GM23338 (cell line): ENCODE data around the gene FYTTD1. TPM values are rescaled to one million over a fixed set of nuclear protein-coding genes. Genes with fewer than 3 reads are reported as not detected.

Experiments
- ETS1 ChIP-seq: IDR thresholded peaks from 2 replicates; pipeline ENCODE4 v1.6.1; 2016; ENCODE audit warnings: antibody characterized with exemption
- EZH2 ChIP-seq: fragments of 200-600 bp; sonication (generic); IDR thresholded peaks from one replicate; pipeline ENCODE4 v1.8.0; 2017; ENCODE audit warnings: antibody characterized with exemption, mild to moderate bottlenecking, low read depth; ENCODE audit not compliant: unreplicated experiment
- EZH2phosphoT487 ChIP-seq: fragments of 200-600 bp; sonication (generic); IDR thresholded peaks from one replicate; pipeline ENCODE4 v1.8.1; 2018; ENCODE audit warnings: antibody characterized with exemption; ENCODE audit not compliant: unreplicated experiment
- NANOG ChIP-seq: IDR thresholded peaks from 2 replicates; pipeline ENCODE4 v1.6.1; 2016; ENCODE audit warnings: antibody characterized with exemption, borderline replicate concordance
- POLR2AphosphoS5 ChIP-seq: IDR thresholded peaks from 2 replicates; pipeline ENCODE4 v1.6.1; 2016; ENCODE audit warnings: antibody characterized with exemption, low read depth
- STAT1 ChIP-seq: IDR thresholded peaks from one replicate; pipeline ENCODE4 v1.6.1; 2016; ENCODE audit warnings: antibody characterized with exemption; ENCODE audit not compliant: unreplicated experiment
- ZNF114 ChIP-seq: fragments of 250-450 bp; sonication (Bioruptor Pico); IDR thresholded peaks from 2 replicates; pipeline ENCODE4 v1.5.0; 2020; ENCODE audit warnings: mild to moderate bottlenecking, moderate library complexity
- ZNF331 ChIP-seq: fragments of 250-450 bp; sonication (Bioruptor Pico); IDR thresholded peaks from 2 replicates; pipeline ENCODE4 v1.5.0; 2020; ENCODE audit warnings: low read depth, mild to moderate bottlenecking, moderate library complexity
- ZNF462 ChIP-seq: fragments of 250-450 bp; sonication (Bioruptor Pico); IDR thresholded peaks from 2 replicates; pipeline ENCODE4 v1.5.0; 2020; ENCODE audit warnings: mild to moderate bottlenecking, moderate library complexity
- polyA plus RNA-seq: library from polyadenylated mRNA; unstranded; fragments of >200 nt; fragmentation: Nextera tagmentation; extraction: Ambion mirVana; gene quantifications from 2 replicates; pipeline ENCODE4 v1.2.1, GENCODE V29; 2016
- total RNA-seq: library from RNA; depleted of rRNA; stranded (reverse); fragments of >200 nt; shearing (Covaris generic); gene quantifications from 2 replicates; pipeline ENCODE4 v1.2.3, GENCODE V29; 2014; rRNA removed

Gene FYTTD1
- total and polyA plus RNA-seq, 2 experiments from 2014 or later: 13.7 to 14.8 TPM

GRCh38 chr3:197836244-197836643 is 86.6 kb downstream of the FYTTD1 start (continued):
- TF ChIP-seq ZNF462: no peak
- TF ChIP-seq STAT1: no peak
- no peak for TF ChIP-seq NANOG
- no peak for TF ChIP-seq ZNF331 (CRISPR knock-in tag)
- TF ChIP-seq POLR2AphosphoS5: no peak
- no peak for TF ChIP-seq ETS1
- TF ChIP-seq ZNF114 (CRISPR knock-in tag): no peak
- TF ChIP-seq EZH2phosphoT487: no peak
- TF ChIP-seq EZH2: no peak

Other genes starting within 250 kb of the FYTTD1 start
- 11.2 and 18.1 TPM in 2 replicates for gene BDH1, start 193.9 kb upstream of the FYTTD1 start, total RNA-seq
- gene BDH1, start 193.9 kb upstream of the FYTTD1 start, polyA plus RNA-seq: 17.1 and 19.3 TPM in 2 replicates
- gene RUBCN, start 13.0 kb upstream of the FYTTD1 start, total RNA-seq: 23.8 and 33.2 TPM in 2 replicates
- gene RUBCN, start 13.0 kb upstream of the FYTTD1 start, polyA plus RNA-seq: 11.3 and 13.1 TPM in 2 replicates
- 60.0 and 66.8 TPM in 2 replicates for gene LRCH3, start 41.4 kb downstream of the FYTTD1 start, total RNA-seq
- gene LRCH3, start 41.4 kb downstream of the FYTTD1 start, polyA plus RNA-seq: 17.1 and 22.9 TPM in 2 replicates
- 844 and 1,070 TPM in 2 replicates for gene RPL35A, start 200.3 kb downstream of the FYTTD1 start, total RNA-seq
- 2,038 and 2,096 TPM in 2 replicates for gene RPL35A, start 200.3 kb downstream of the FYTTD1 start, polyA plus RNA-seq
- 2.9 and 4.3 TPM in 2 replicates for gene LMLN, start 210.3 kb downstream of the FYTTD1 start, total RNA-seq
- gene LMLN, start 210.3 kb downstream of the FYTTD1 start, polyA plus RNA-seq: 1.6 and 2.3 TPM in 2 replicates